GM12878 (cell line): ENCODE data around the gene RASD1. TPM values are rescaled to one million over a fixed set of nuclear protein-coding genes. Genes with fewer than 3 reads are reported as not detected.

Experiments used
- ATAC-seq: fragments of 200-7000 bp; cut with Tn5 transposase; 3 replicates; pipeline ENCODE4 v1.9.1; 2020; ENCODE audit warnings: mild to moderate bottlenecking, moderate library complexity
- BruUV-seq: library from RNA; stranded (reverse); fragments of 400-500 nt; replicated peaks from 2 replicates; lab custom pipeline; 2021; lab: Mats Ljungman, UMichigan
- CTCF ChIA-PET: fragments of 300-600 bp; sonication (Branson Sonifier 250); formaldehyde crosslinking; extraction: SDS; loops from one replicate; lab custom pipeline; 2021; ENCODE audit warnings: inconsistent platforms; lab: Yijun Ruan, JAX
- POLR2A ChIA-PET: fragments of 350-600 bp; formaldehyde crosslinking; extraction: SDS; loops from one replicate; lab custom pipeline; 2021; ENCODE audit warnings: inconsistent platforms; lab: Charles Lee
- RAD21 ChIA-PET: fragments of 300-600 bp; sonication (Branson Sonifier 250); formaldehyde crosslinking; loops from one replicate; lab custom pipeline; 2023; ENCODE audit warnings: antibody characterized with exemption; ENCODE audit not compliant: unreplicated experiment; lab: Charles Lee
- SMC1A ChIA-PET: fragments of 300-600 bp; sonication (Branson Sonifier 250); formaldehyde crosslinking; loops from one replicate; lab custom pipeline; 2023; ENCODE audit not compliant: unreplicated experiment, uncharacterized antibody; lab: Charles Lee
- DNase-seq: peaks from one replicate; pipeline ENCODE4 v3.0.0-alpha.2; 2011; ENCODE audit warnings: low read depth, low spot score
- FAIRE-seq: peaks from 3 replicates; lab custom pipeline; 2011; peaks lifted over from hg19 to GRCh38; lab: Jason Lieb, UNC
- H2AFZ ChIP-seq: 2 replicates; pipeline ENCODE4 v1.6.0; 2011; ENCODE audit warnings: low read depth, low read length, control low read depth; ENCODE audit not compliant: control insufficient read depth
- H3K27ac ChIP-seq: 2 replicates; pipeline ENCODE4 v1.5.1; 2011; ENCODE audit warnings: control low read depth; ENCODE audit not compliant: control insufficient read depth, insufficient read depth
- H3K27me3 ChIP-seq, 2 experiments: replicated peaks in 1 of 2; 2 replicates each; pipeline versions ENCODE4 v1.6.0 to v1.6.1; 2011; ENCODE audit warnings: low read length in 1 of 2; ENCODE audit not compliant: control insufficient read depth in 2 of 2, insufficient read depth in 2 of 2
- H3K36me3 ChIP-seq, 2 experiments: 2 replicates each; pipeline ENCODE4 v1.5.1; 2011; ENCODE audit warnings: low read length in 1 of 2; ENCODE audit not compliant: control insufficient read depth in 2 of 2, insufficient read depth in 2 of 2
- H3K4me1 ChIP-seq: 2 replicates; pipeline ENCODE4 v1.6.1; 2011; ENCODE audit warnings: mild to moderate bottlenecking, low read length, moderate library complexity, mixed read lengths; ENCODE audit not compliant: control insufficient read depth, insufficient read depth
- H3K4me2 ChIP-seq: 2 replicates; pipeline ENCODE4 v1.6.0; 2011; ENCODE audit warnings: control low read depth; ENCODE audit not compliant: control insufficient read depth, insufficient read depth
- H3K4me3 ChIP-seq: fragments of 200-600 bp; sonication (generic); 2 replicates; pipeline ENCODE4 v1.5.1; 2016
- H3K79me2 ChIP-seq: 2 replicates; pipeline ENCODE4 v1.6.0; 2011; ENCODE audit warnings: low read length; ENCODE audit not compliant: control insufficient read depth, insufficient read depth
- H3K9ac ChIP-seq: 2 replicates; pipeline ENCODE4 v1.8.0; 2011; ENCODE audit warnings: low read length, control low read depth, mixed read lengths; ENCODE audit not compliant: control insufficient read depth, insufficient read depth
- H3K9me3 ChIP-seq: replicated peaks from 3 replicates; pipeline ENCODE4 v1.5.1; 2011; ENCODE audit warnings: mild to moderate bottlenecking, low read length; ENCODE audit not compliant: control insufficient read depth, insufficient read depth
- H4K20me1 ChIP-seq: 2 replicates; pipeline ENCODE4 v1.6.0; 2011; ENCODE audit not compliant: control insufficient read depth, insufficient read depth
- ATF7 ChIP-seq: fragments of 450-650 bp; IDR thresholded peaks from 2 replicates; pipeline ENCODE4 v1.6.1; 2016; ENCODE audit warnings: low read depth, mild to moderate bottlenecking
- BHLHE40 ChIP-seq, 2 experiments: fragments of 450-650 bp in 1 of 2; IDR thresholded peaks; 2 replicates each; pipeline ENCODE4 v1.6.1; 2011 to 2017; ENCODE audit warnings: low read depth in 2 of 2, borderline replicate concordance in 1 of 2, improper control_type of control experiment in 1 of 2, low read length in 1 of 2, mild to moderate bottlenecking in 1 of 2
- CHD1 ChIP-seq: IDR thresholded peaks from 2 replicates; pipeline ENCODE4 v1.6.1; 2012; ENCODE audit warnings: low read depth, low read length, improper control_type of control experiment
- KAT2A ChIP-seq: conservative IDR thresholded peaks from 2 replicates; pipeline ENCODE4 v1.6.1; 2011; ENCODE audit warnings: low read depth, low read length; ENCODE audit not compliant: control insufficient read depth
- MEF2B ChIP-seq: fragments of 450-650 bp; IDR thresholded peaks from 2 replicates; pipeline ENCODE4 v1.6.1; 2018; ENCODE audit warnings: mild to moderate bottlenecking, moderate library complexity; ENCODE audit not compliant: partially characterized antibody, poor library complexity, severe bottlenecking
- MTA2 ChIP-seq: fragments of 450-650 bp; IDR thresholded peaks from 2 replicates; pipeline ENCODE4 v1.6.1; 2016; ENCODE audit warnings: low read depth, mild to moderate bottlenecking, moderate library complexity
- POLR2A ChIP-seq: IDR thresholded peaks from 2 replicates; pipeline ENCODE4 v1.6.1; 2011; ENCODE audit warnings: low read depth, mild to moderate bottlenecking, low read length
- RELA ChIP-seq: fragments of 450-650 bp; IDR thresholded peaks from 2 replicates; pipeline ENCODE4 v1.8.0; 2014; ENCODE audit warnings: borderline replicate concordance; ENCODE audit not compliant: partially characterized antibody
- RFX5 ChIP-seq: IDR thresholded peaks from 2 replicates; pipeline ENCODE4 v1.6.1; 2011; ENCODE audit warnings: low read depth, low read length, improper control_type of control experiment
- SKIL ChIP-seq: fragments of 450-650 bp; IDR thresholded peaks from 2 replicates; pipeline ENCODE4 v1.6.1; 2017; ENCODE audit warnings: mild to moderate bottlenecking, low read depth, inconsistent platforms; ENCODE audit not compliant: poor library complexity, severe bottlenecking
- STAT3 ChIP-seq: IDR thresholded peaks from 2 replicates; pipeline ENCODE4 v1.6.1; 2011; ENCODE audit warnings: low read depth, low read length, improper control_type of control experiment
- ZBED1 ChIP-seq: IDR thresholded peaks from 2 replicates; pipeline ENCODE4 v1.6.1; 2016; ENCODE audit warnings: borderline replicate concordance
- ZBTB33 ChIP-seq: fragments of 450-650 bp; IDR thresholded peaks from 2 replicates; pipeline ENCODE4 v1.6.1; 2017; ENCODE audit warnings: mild to moderate bottlenecking
- WGBS: methylation state at CpG from one replicate; pipeline ENCODE4 v1.1.6; 2016; ENCODE audit warnings: low lambda C conversion rate; ENCODE audit not compliant: insufficient replicate concordance, insufficient coverage; ENCODE audit errors: missing lambda C conversion rate; 5-methylcytosine and 5-hydroxymethylcytosine counted together
- in situ Hi-C: fragments of 300-500 bp; cut with MboI; formaldehyde crosslinking; loops from 9 replicates; pipeline ENCODE4 v1.14.3; 2018; ENCODE audit warnings: mixed read lengths
- intact Hi-C: fragments of 100-400 bp; cut with micrococcal nuclease; formaldehyde crosslinking; loops from one replicate; pipeline ENCODE4 v1.14.2; 2022; ENCODE audit not compliant: unreplicated experiment
- polyA plus RNA-seq, 11 experiments: library from polyadenylated mRNA; depleted of rRNA in 4 of 11; unstranded in 6 of 11; stranded (reverse) in 5 of 11; fragments of >200 nt; fragmentation: Nextera tagmentation in 4 of 11; fragmentation: Illumina TruSeq in 1 of 11; extraction: Ambion mirVana in 4 of 11; extraction: Trizol in 1 of 11; gene quantifications; 1 replicate in 1 of 11; 2 replicates in 10 of 11; pipeline versions ENCODE4 v1.2.1 to v1.2.3, GENCODE V29; 2011 to 2016; ENCODE audit warnings: inconsistent platforms in 2 of 11, missing spikeins in 2 of 11, low read depth in 1 of 11
- total RNA-seq, 4 experiments: library from RNA; depleted of rRNA in 3 of 4; stranded (reverse); fragments of >200 nt in 3 of 4; fragmentation: Illumina TruSeq in 1 of 4; extraction: Trizol in 1 of 4; gene quantifications; 2 replicates each; pipeline versions ENCODE4 v1.2.1 to v1.2.3, GENCODE V29; 2013 to 2021

Gene RASD1
- total and polyA plus RNA-seq, 10 of the 15 experiments (the other 5 are each of a cell fraction or from before 2014, with no cell fraction given): 0.14 to 0.33 TPM; not detected in 8

- Histone ChIP-seq H2AFZ (no peak overlapping the region), H3K4me2 (no peak overlapping the region), H3K9ac (no peak overlapping the region), H3K27me3 (no peaks in the 10 kb centered on the region), H3K27ac (no peak overlapping the region), H3K79me2 (no peaks in the 10 kb centered on the region)
- CTCF ChIA-PET: interaction anchor here (1.2 kb wide), 1 partner anchor 55 kb away, joined by 4 read pairs; no protein-coding TSS in a partner anchor
- intact Hi-C loops (no loop called here), in situ Hi-C loops (no loop called here)
- no peak for FAIRE-seq
- WGBS: 40% methylated on average over 5 of the region's 5 CpGs
- TF ChIP-seq POLR2A (no peak), BHLHE40 (IDR thresholded peaks at IDR 0.05; ENCODE audit: borderline replicate concordance in 1 of 2, low read depth in 2 of 2, low read length in 1 of 2) (no peak), RFX5 (no peak), ATF7 (no peak), ZBTB33 (no peak), ZBED1 (no peak), KAT2A (no peak), CHD1 (no peak), MEF2B (no peak), RELA (no peak), STAT3 (no peak), SKIL (no peak), MTA2 (no peak)
- TF ChIP-seq, all 136 proteins: peak for 0
- Histone ChIP-seq H3K9me3 (no peaks in the 10 kb centered on the region), H3K4me3 (no peak overlapping the region), H3K4me1 (no peaks in the 10 kb centered on the region), H3K36me3 (no peaks in the 10 kb centered on the region), H4K20me1 (no peaks in the 10 kb centered on the region)
- DNase-seq (no peak), ATAC-seq (no peak)
- no TSS peak for BruUV-seq
- ChIA-PET RAD21 (no interaction called here), SMC1A (no interaction called here), POLR2A (no interaction called here)
These were observed 16.7 kb upstream of the RASD1 start for GRCh38 chr17:17512866-17513265.
